PC-9 (cell line): ENCODE data around the gene FBXL12. TPM values are rescaled to one million over a fixed set of nuclear protein-coding genes. Genes with fewer than 3 reads are reported as not detected.

Source experiments
- BruUV-seq: library from RNA; stranded (reverse); fragments of 400-500 nt; replicated peaks from 2 replicates; lab custom pipeline; 2021; lab: Mats Ljungman, UMichigan
- CTCF ChIA-PET: fragments of 300-600 bp; sonication (Branson Sonifier 250); formaldehyde crosslinking; loops from one replicate; lab custom pipeline; 2022; ENCODE audit warnings: antibody characterized with exemption; lab: Charles Lee
- POLR2A ChIA-PET: fragments of 300-600 bp; sonication (Branson Sonifier 250); formaldehyde crosslinking; loops from one replicate; lab custom pipeline; 2022; ENCODE audit warnings: antibody characterized with exemption; ENCODE audit not compliant: unreplicated experiment; lab: Charles Lee
- DNase-seq, 2 experiments: peaks; one replicate each; pipeline versions ENCODE4 v3.0.0 to v3.0.0-alpha.2; 2015 to 2022; ENCODE audit warnings: mixed read lengths in 1 of 2
- H2AFZ ChIP-seq: fragments of 200-600 bp; sonication (generic); 2 replicates; pipeline ENCODE4 v1.8.1; 2017; ENCODE audit warnings: antibody characterized with exemption
- H3F3A ChIP-seq: fragments of 200-600 bp; sonication (generic); 2 replicates; pipeline ENCODE4 v1.8.1; 2017; ENCODE audit warnings: antibody characterized with exemption, mild to moderate bottlenecking, low read depth; ENCODE audit not compliant: insufficient read depth
- H3K27ac ChIP-seq: fragments of 200-600 bp; sonication (generic); 2 replicates; pipeline ENCODE4 v1.6.1; 2016; ENCODE audit warnings: mixed run types
- H3K27me3 ChIP-seq: fragments of 200-600 bp; sonication (generic); 2 replicates; pipeline ENCODE4 v1.6.1; 2016; ENCODE audit warnings: low read depth, mixed run types; ENCODE audit not compliant: insufficient read depth
- H3K36me3 ChIP-seq: fragments of 200-600 bp; sonication (generic); 2 replicates; pipeline ENCODE4 v1.6.1; 2016; ENCODE audit warnings: low read depth, mixed run types
- H3K4me1 ChIP-seq: fragments of 200-600 bp; sonication (generic); replicated peaks from 2 replicates; pipeline ENCODE4 v1.6.1; 2016; ENCODE audit warnings: mixed run types; ENCODE audit not compliant: insufficient read depth
- H3K4me2 ChIP-seq: fragments of 200-600 bp; sonication (generic); 2 replicates; pipeline ENCODE4 v1.6.1; 2017; ENCODE audit warnings: mixed run types
- H3K4me3 ChIP-seq: fragments of 200-600 bp; sonication (generic); 2 replicates; pipeline ENCODE4 v1.6.1; 2016; ENCODE audit warnings: mixed run types
- H3K79me2 ChIP-seq: fragments of 200-600 bp; sonication (generic); 2 replicates; pipeline ENCODE4 v1.6.1; 2017; ENCODE audit warnings: low read depth, mixed run types
- H3K9me2 ChIP-seq: fragments of 200-600 bp; sonication (generic); 2 replicates; pipeline ENCODE4 v1.8.1; 2017; ENCODE audit warnings: mild to moderate bottlenecking; ENCODE audit not compliant: insufficient read depth
- H3K9me3 ChIP-seq: fragments of 200-600 bp; sonication (generic); 2 replicates; pipeline ENCODE4 v1.8.1; 2016; ENCODE audit warnings: low read depth; ENCODE audit not compliant: insufficient read depth
- H4K20me1 ChIP-seq: fragments of 200-600 bp; sonication (generic); 2 replicates; pipeline ENCODE4 v1.8.1; 2017; ENCODE audit not compliant: insufficient read depth
- EZH2 ChIP-seq: fragments of 200-600 bp; sonication (generic); IDR thresholded peaks from 2 replicates; pipeline ENCODE4 v1.8.0; 2017; ENCODE audit warnings: antibody characterized with exemption, low read depth
- intact Hi-C: fragments of 100-400 bp; cut with micrococcal nuclease; formaldehyde crosslinking; loops from one replicate; pipeline ENCODE4 v1.10.0; 2022; ENCODE audit not compliant: unreplicated experiment
- total RNA-seq: library from RNA; stranded (reverse); gene quantifications from 2 replicates; pipeline ENCODE4 v1.2.3, GENCODE V29; 2021
- TF ChIP-seq, protein P1 (sequence below): fragments of 200-600 bp; sonication (generic); conservative IDR thresholded peaks from 2 replicates; pipeline ENCODE4 v1.6.1; 2017; ENCODE audit warnings: mixed run types, antibody characterized with exemption, mild to moderate bottlenecking, moderate library complexity

The FBXL12 gene
- total RNA-seq, 1 experiment from 2014 or later = 30.7 TPM

DNA sequence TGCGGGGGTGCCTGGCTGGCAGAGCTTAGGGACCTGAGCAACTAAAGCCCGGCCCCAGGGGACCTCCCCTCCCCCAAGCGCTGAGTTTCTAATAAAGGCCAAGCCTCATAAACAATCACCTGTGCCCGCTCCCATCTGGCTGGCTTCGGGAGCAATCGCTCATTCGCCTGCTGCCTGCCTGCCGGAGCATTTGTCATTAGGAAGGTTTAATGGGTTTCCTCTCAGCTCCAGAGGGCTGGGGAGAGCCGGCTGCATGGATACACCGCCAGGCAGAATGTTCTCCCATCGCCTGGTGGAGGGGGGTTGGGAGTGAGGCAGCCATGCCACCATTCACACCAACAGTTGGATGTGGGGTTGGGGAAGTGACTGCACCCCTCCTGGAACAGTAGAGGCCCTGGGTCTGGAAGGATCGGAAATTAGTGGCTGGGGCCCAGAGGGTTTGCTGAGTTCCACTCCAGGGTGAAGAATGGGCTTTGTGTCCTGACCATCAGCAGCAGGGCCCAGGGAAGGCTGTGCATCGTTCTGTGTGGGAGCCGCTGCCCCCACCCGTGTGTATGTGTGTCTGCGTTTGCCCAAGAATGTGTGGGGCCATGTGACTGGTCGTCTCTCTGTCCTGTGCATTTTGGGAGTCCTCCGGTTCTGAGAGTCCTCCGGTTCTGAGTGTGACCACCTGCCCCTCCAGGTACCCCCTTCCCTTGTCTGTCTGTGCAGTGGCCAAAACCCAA is 31.5 kb upstream of the FBXL12 start:
- ChIA-PET CTCF (no interaction called here), POLR2A (no interaction called here)
- H2AFZ ChIP-seq = no peak overlapping the region
- H3K36me3 ChIP-seq = no peaks in the 10 kb centered on the region
- H3K9me3 ChIP-seq = no peaks in the 10 kb centered on the region
- intact Hi-C loops = no loop called here
- no peaks in the 10 kb centered on the region for H3K79me2 ChIP-seq
- no peaks in the 10 kb centered on the region for H3K9me2 ChIP-seq
- H4K20me1 ChIP-seq = 0 out of 2 replicates have a peak, but pooled peaks cover 3% of the 10 kb centered on the region
- no peak for TF ChIP-seq EZH2
- TF ChIP-seq, protein P1, sequence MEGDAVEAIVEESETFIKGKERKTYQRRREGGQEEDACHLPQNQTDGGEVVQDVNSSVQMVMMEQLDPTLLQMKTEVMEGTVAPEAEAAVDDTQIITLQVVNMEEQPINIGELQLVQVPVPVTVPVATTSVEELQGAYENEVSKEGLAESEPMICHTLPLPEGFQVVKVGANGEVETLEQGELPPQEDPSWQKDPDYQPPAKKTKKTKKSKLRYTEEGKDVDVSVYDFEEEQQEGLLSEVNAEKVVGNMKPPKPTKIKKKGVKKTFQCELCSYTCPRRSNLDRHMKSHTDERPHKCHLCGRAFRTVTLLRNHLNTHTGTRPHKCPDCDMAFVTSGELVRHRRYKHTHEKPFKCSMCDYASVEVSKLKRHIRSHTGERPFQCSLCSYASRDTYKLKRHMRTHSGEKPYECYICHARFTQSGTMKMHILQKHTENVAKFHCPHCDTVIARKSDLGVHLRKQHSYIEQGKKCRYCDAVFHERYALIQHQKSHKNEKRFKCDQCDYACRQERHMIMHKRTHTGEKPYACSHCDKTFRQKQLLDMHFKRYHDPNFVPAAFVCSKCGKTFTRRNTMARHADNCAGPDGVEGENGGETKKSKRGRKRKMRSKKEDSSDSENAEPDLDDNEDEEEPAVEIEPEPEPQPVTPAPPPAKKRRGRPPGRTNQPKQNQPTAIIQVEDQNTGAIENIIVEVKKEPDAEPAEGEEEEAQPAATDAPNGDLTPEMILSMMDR = no peak
- H3K4me1 ChIP-seq = no peaks in the 10 kb centered on the region
- H3K4me3 ChIP-seq = no peak overlapping the region
- no peaks in the 10 kb centered on the region for H3K27me3 ChIP-seq
- H3F3A ChIP-seq = no peaks in the 10 kb centered on the region
- H3K4me2 ChIP-seq = no peak overlapping the region
- no TSS peak for BruUV-seq
- H3K27ac ChIP-seq = no peak overlapping the region
- no peak for DNase-seq

DNA sequence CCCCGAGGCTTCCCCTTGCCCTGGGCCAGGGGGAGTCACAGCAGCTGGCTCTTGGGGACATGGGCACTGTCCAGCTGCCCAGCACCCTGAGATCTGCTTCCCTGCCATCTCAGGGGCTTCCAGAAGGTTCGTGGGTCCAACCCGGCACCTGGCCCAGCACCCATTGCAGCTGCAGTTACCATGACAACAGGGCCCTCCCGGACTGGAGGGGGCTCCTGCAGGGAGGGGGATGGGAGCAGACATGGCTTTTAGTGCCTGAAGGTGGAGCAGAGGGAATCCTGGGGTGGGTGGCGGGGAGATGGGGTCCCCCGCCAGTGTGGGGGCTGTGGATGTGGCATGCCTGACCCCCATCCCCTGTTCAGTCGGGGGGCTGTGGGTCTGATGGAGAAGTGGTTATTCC is 30.9 kb upstream of the FBXL12 start:
- no peak overlapping the region for H3K4me3 ChIP-seq
- POLR2A ChIA-PET = no interaction called here
- H3K4me2 ChIP-seq = no peak overlapping the region
- H3K36me3 ChIP-seq = no peaks in the 10 kb centered on the region
- H2AFZ ChIP-seq = no peak overlapping the region
- intact Hi-C loops = loop anchor here (5.0 kb wide), 1 partner anchor 63 kb away; no protein-coding TSS in a partner anchor
- no peak for TF ChIP-seq EZH2
- CTCF ChIA-PET = no interaction called here
- no peaks in the 10 kb centered on the region for H3K9me2 ChIP-seq
- H3K27me3 ChIP-seq = no peaks in the 10 kb centered on the region
- no peaks in the 10 kb centered on the region for H3K9me3 ChIP-seq
- H3K4me1 ChIP-seq = no peaks in the 10 kb centered on the region
- no peaks in the 10 kb centered on the region for H3K79me2 ChIP-seq
- 0 out of 2 replicates have a peak, but pooled peaks cover 3% of the 10 kb centered on the region for H4K20me1 ChIP-seq
- DNase-seq = no peak
- H3F3A ChIP-seq = no peaks in the 10 kb centered on the region
- H3K27ac ChIP-seq = no peak overlapping the region
- no TSS peak for BruUV-seq

DNA sequence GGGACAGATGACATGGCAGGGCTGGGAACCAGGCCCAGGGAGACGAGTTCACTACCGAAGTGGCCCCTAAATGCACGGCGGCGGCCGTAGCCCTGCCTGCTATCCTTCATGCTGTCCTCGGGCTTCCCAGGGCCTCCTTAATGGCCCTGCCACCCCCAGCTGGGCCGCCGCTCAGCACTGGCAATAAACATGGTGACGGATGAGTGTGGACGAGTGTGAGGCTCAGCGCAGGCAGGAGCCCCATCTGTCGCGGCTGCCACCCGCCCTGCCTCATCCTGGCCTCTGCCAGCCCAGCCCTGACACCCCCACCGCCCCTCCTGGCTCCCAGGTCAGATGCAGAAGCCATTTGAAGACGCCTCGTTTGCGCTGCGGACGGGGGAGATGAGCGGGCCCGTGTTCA is 29.9 kb upstream of the FBXL12 start:
- BruUV-seq = no TSS peak
- CTCF ChIA-PET = no interaction called here
- DNase-seq = no peak
- 0 out of 2 replicates have a peak, but pooled peaks cover 3% of the 10 kb centered on the region for H4K20me1 ChIP-seq
- no peak overlapping the region for H2AFZ ChIP-seq
- H3K27ac ChIP-seq = no peak overlapping the region
- H3F3A ChIP-seq = no peaks in the 10 kb centered on the region
- POLR2A ChIA-PET = no interaction called here
- H3K9me2 ChIP-seq = no peaks in the 10 kb centered on the region
- H3K4me3 ChIP-seq = no peak overlapping the region
- no peaks in the 10 kb centered on the region for H3K36me3 ChIP-seq
- H3K9me3 ChIP-seq = peaks cover 2% of the 10 kb centered on the region; the same call in 1 of the 2 replicates
- H3K79me2 ChIP-seq = no peaks in the 10 kb centered on the region
- H3K4me2 ChIP-seq = no peak overlapping the region
- no peak for TF ChIP-seq EZH2
- TF ChIP-seq, protein P1 = no peak
- no peaks in the 10 kb centered on the region for H3K4me1 ChIP-seq
- intact Hi-C loops = loop anchor here (5.0 kb wide), 1 partner anchor 64 kb away; no protein-coding TSS in a partner anchor
- no peaks in the 10 kb centered on the region for H3K27me3 ChIP-seq
